SU-DHL-6 (cell line): ENCODE results near the gene IGFBP6.

Source experiments
- H2AFZ ChIP-seq: fragments of 200-600 bp; sonication (generic); 2 replicates; pipeline ENCODE4 v1.6.1; 2014; ENCODE audit warnings: low read depth, mild to moderate bottlenecking, moderate library complexity, mixed read lengths, antibody characterized with exemption, low read length; ENCODE audit not compliant: severe bottlenecking
- H3F3A ChIP-seq: fragments of 200-600 bp; shearing (Covaris generic); 2 replicates; pipeline ENCODE4 v1.6.0; 2016; ENCODE audit warnings: antibody characterized with exemption, mild to moderate bottlenecking; ENCODE audit not compliant: insufficient read depth
- H3K27ac ChIP-seq: fragments of 200-600 bp; sonication (generic); 2 replicates; pipeline ENCODE4 v1.5.1; 2016; ENCODE audit warnings: low read depth, mild to moderate bottlenecking, low read length, moderate library complexity, mixed read lengths
- H3K27me3 ChIP-seq: fragments of 200-600 bp; sonication (generic), shearing (Covaris generic); 2 replicates; pipeline ENCODE4 v1.6.0; 2014; ENCODE audit warnings: mild to moderate bottlenecking, low read length
- H3K36me3 ChIP-seq: fragments of 200-600 bp; sonication (generic); 2 replicates; pipeline ENCODE4 v1.6.1; 2014; ENCODE audit warnings: mild to moderate bottlenecking, low read length, mixed read lengths
- H3K4me2 ChIP-seq: fragments of 300-600, 200-600 bp; shearing (Covaris generic), sonication (generic); 2 replicates; pipeline ENCODE4 v1.6.0; 2014; ENCODE audit warnings: low read length, low read depth, mild to moderate bottlenecking; ENCODE audit not compliant: poor library complexity, severe bottlenecking
- H3K4me3 ChIP-seq: fragments of 200-600 bp; sonication (generic); 2 replicates; pipeline ENCODE4 v1.5.1; 2014; ENCODE audit warnings: antibody characterized with exemption, low read length, mild to moderate bottlenecking, mixed read lengths; ENCODE audit not compliant: insufficient read depth, poor library complexity, severe bottlenecking
- H3K79me2 ChIP-seq: fragments of 200-600 bp; sonication (generic); 2 replicates; pipeline ENCODE4 v1.6.1; 2014; ENCODE audit warnings: mild to moderate bottlenecking, low read length, moderate library complexity; ENCODE audit not compliant: insufficient read depth
- H3K9ac ChIP-seq: fragments of 200-600 bp; sonication (generic); 2 replicates; pipeline ENCODE4 v1.7.0; 2014; ENCODE audit warnings: mild to moderate bottlenecking, low read length
- H3K9me2 ChIP-seq: fragments of 200-600 bp; sonication (generic); replicated peaks from 2 replicates; pipeline ENCODE4 v1.6.1; 2014; ENCODE audit warnings: low read length; ENCODE audit not compliant: insufficient read depth
- H3K9me3 ChIP-seq: fragments of 200-600 bp; sonication (generic); 2 replicates; pipeline ENCODE4 v1.6.1; 2014; ENCODE audit warnings: low read length, mixed read lengths; ENCODE audit not compliant: insufficient read depth
- H4K20me1 ChIP-seq: fragments of 200-600 bp; sonication (generic); 2 replicates; pipeline ENCODE4 v1.6.1; 2014; ENCODE audit warnings: low read depth, mild to moderate bottlenecking, antibody characterized with exemption, low read length, moderate library complexity, mixed read lengths
- CTCF ChIP-seq: fragments of 200-600 bp; sonication (generic); IDR thresholded peaks from one replicate; pipeline ENCODE4 v1.5.1; 2017; ENCODE audit warnings: antibody characterized with exemption, mild to moderate bottlenecking, low read length, moderate library complexity; ENCODE audit not compliant: insufficient read depth, poor library complexity, severe bottlenecking
- EZH2phosphoT487 ChIP-seq: fragments of 200-600 bp; sonication (generic), shearing (Covaris generic); conservative IDR thresholded peaks from 2 replicates; pipeline ENCODE4 v1.6.1; 2018; ENCODE audit warnings: mild to moderate bottlenecking, antibody characterized with exemption, low read length, moderate library complexity, mixed read lengths

The IGFBP6 gene

GRCh38 chr12:53056901-53057300, 40.6 kb upstream of the IGFBP6 start:
- no peaks in the 10 kb centered on the region for H4K20me1 ChIP-seq
- no peak overlapping the region for H3K4me3 ChIP-seq
- H3K9me2 ChIP-seq = no peaks in the 10 kb centered on the region
- no peaks in the 10 kb centered on the region for H3K9me3 ChIP-seq
- no peak overlapping the region for H2AFZ ChIP-seq
- H3K4me2 ChIP-seq = no peak overlapping the region
- no peak overlapping the region for H3K9ac ChIP-seq
- no peaks in the 10 kb centered on the region for H3K79me2 ChIP-seq
- H3K36me3 ChIP-seq = no peaks in the 10 kb centered on the region
- TF ChIP-seq EZH2phosphoT487 (no peak), CTCF (no peak)
- no peak overlapping the region for H3K27ac ChIP-seq
- no peaks in the 10 kb centered on the region for H3K27me3 ChIP-seq
- peaks cover 6% of the 10 kb centered on the region; the same call in 1 of the 2 replicates for H3F3A ChIP-seq

- H3K27ac ChIP-seq = no peak overlapping the region
- TF ChIP-seq CTCF (no peak), EZH2phosphoT487 (no peak)
- H3K9me2 ChIP-seq = no peaks in the 10 kb centered on the region
- no peaks in the 10 kb centered on the region for H3K36me3 ChIP-seq
- peaks cover 6% of the 10 kb centered on the region; the same call in 1 of the 2 replicates for H3F3A ChIP-seq
- no peaks in the 10 kb centered on the region for H3K79me2 ChIP-seq
- H3K4me2 ChIP-seq = no peak overlapping the region
- H3K9me3 ChIP-seq = no peaks in the 10 kb centered on the region
- H3K9ac ChIP-seq = no peak overlapping the region
- no peak overlapping the region for H3K4me3 ChIP-seq
- no peak overlapping the region for H2AFZ ChIP-seq
- H3K27me3 ChIP-seq = no peaks in the 10 kb centered on the region
- no peaks in the 10 kb centered on the region for H4K20me1 ChIP-seq
Measured at GRCh38 chr12:53057816-53058500, 39.5 kb upstream of the IGFBP6 start.

DNA sequence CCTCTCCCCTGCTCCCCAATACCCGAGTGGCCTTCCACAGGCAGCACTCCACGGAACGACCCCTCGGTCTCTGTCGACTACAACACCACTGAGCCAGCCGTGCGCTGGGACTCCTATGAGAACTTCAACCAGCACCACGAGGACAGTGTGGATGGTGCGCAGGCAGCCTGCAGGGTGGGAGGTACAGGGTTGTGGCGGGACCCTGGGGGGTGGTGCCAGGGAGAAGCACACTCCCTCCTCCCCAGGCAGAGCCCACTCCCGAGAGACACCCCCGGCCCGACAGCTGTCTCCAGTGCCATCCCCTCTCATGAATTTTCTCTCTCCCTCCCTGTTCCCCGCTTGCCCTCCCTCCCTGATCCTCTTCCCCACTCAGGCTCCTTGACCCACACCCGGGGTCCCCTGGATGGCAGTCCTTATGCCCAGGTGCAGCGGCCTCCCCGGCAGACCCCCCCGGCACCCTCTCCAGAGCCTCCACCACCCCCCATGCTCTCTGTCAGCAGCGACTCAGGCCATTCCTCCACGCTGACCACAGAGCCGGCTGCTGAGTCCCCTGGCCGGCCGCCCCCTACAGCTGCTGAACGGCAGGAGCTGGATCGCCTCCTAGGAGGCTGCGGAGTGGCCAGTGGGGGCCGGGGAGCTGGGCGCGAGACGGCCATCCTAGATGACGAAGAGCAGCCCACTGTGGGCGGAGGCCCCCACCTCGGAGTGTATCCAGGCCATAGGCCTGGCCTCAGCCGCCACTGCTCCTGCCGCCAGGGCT, 38.6 kb upstream of the IGFBP6 start:
- H3K4me2 ChIP-seq = no peak overlapping the region
- no peak overlapping the region for H3K9ac ChIP-seq
- peaks cover 6% of the 10 kb centered on the region; the same call in 1 of the 2 replicates for H3F3A ChIP-seq
- no peaks in the 10 kb centered on the region for H3K79me2 ChIP-seq
- H3K9me3 ChIP-seq = no peaks in the 10 kb centered on the region
- H3K36me3 ChIP-seq = no peaks in the 10 kb centered on the region
- TF ChIP-seq EZH2phosphoT487 (no peak), CTCF (no peak)
- no peak overlapping the region for H3K27ac ChIP-seq
- H2AFZ ChIP-seq = no peak overlapping the region
- H3K4me3 ChIP-seq = no peak overlapping the region
- H3K27me3 ChIP-seq = no peaks in the 10 kb centered on the region
- no peaks in the 10 kb centered on the region for H4K20me1 ChIP-seq
- H3K9me2 ChIP-seq = no peaks in the 10 kb centered on the region
